Measurements from ENCODE around the gene SKIC2. TPM values are rescaled to one million over a fixed set of nuclear protein-coding genes. Genes with fewer than 3 reads are reported as not detected.
"Not testable (repeated sequence)": the region's sequence is repeated elsewhere in the genome, so short reads cannot be mapped to it uniquely, and the experiment has no call there.

Gene SKIC2
- total and polyA plus RNA-seq, 7 donors, result 22.1 to 73.4 (median 31.6) TPM

DNA sequence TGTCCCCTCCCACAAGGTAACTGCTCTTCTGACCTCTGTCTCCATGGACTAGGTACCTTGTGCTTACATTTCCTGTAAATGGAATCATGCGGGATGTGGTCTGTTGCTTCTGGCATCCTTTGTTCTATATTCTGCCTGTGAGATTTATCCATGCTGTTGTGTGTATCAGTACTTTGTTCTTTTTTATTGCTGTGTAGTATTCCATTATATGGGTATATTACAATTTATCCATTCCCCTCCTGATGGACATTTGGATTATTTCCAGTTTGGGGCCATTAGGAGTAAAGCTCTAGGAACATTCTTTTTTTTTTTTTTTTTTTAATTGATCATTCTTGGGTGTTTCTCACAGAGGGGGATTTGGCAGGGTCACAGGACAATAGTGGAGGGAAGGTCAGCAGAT is 28.0 kb upstream of the SKIC2 start:
- DNase-seq, result no peak
- Histone ChIP-seq H3K9me3 (no peaks in the 10 kb centered on the region), H3K27ac (no peak overlapping the region), H3K4me1 (no peaks in the 10 kb centered on the region), H3K4me3 (no peak overlapping the region), H3K27me3 (no peaks in the 10 kb centered on the region), H3K36me3 (no peaks in the 10 kb centered on the region)
- 96 to 97% methylated on average over 1 of the region's 1 CpG for WGBS, 2 donors
- TF ChIP-seq, protein P1, sequence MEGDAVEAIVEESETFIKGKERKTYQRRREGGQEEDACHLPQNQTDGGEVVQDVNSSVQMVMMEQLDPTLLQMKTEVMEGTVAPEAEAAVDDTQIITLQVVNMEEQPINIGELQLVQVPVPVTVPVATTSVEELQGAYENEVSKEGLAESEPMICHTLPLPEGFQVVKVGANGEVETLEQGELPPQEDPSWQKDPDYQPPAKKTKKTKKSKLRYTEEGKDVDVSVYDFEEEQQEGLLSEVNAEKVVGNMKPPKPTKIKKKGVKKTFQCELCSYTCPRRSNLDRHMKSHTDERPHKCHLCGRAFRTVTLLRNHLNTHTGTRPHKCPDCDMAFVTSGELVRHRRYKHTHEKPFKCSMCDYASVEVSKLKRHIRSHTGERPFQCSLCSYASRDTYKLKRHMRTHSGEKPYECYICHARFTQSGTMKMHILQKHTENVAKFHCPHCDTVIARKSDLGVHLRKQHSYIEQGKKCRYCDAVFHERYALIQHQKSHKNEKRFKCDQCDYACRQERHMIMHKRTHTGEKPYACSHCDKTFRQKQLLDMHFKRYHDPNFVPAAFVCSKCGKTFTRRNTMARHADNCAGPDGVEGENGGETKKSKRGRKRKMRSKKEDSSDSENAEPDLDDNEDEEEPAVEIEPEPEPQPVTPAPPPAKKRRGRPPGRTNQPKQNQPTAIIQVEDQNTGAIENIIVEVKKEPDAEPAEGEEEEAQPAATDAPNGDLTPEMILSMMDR (IDR thresholded peaks at IDR 0.05), result no peak
- TF ChIP-seq POLR2AphosphoS5 (IDR thresholded peaks at IDR 0.05) (no peak), EP300 (IDR thresholded peaks at IDR 0.05) (no peak), POLR2A (IDR thresholded peaks at IDR 0.05) (no peak)
- intact Hi-C loops (cut with DNase I), result no loop called here

DNA sequence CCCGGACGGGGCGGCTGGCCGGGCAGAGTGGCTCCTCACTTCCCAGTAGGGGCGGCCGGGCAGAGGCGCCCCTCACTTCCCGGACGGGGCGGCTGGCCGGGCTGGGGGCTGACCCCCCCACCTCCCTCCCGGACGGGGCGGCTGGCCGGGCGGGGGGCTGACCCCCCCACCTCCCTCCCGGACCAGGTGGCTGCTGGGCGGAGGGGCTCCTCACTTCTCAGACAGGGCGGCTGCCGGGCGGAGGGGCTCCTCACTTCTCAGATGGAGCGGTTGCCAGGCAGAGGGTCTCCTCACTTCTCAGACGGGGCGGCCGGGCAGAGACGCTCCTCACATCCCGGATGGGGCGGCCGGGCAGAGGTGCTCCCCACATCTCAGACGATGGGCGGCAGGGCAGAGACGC is 26.8 kb upstream of the SKIC2 start:
- H3K4me3 ChIP-seq; H3K36me3 ChIP-seq; H3K9me3 ChIP-seq; DNase-seq; H3K27ac ChIP-seq; intact Hi-C loops (cut with DNase I); H3K27me3 ChIP-seq; H3K4me1 ChIP-seq: not testable (repeated sequence)
- 92 to 96% methylated on average over 32 of the region's 32 CpGs for WGBS, 2 donors

GRCh38 chr6:31933537-31933936 is 25.4 kb upstream of the SKIC2 start:
- TF ChIP-seq EP300 (IDR thresholded peaks at IDR 0.05), result no peak
- no peak for TF ChIP-seq POLR2AphosphoS5 (IDR thresholded peaks at IDR 0.05)
- no peak for TF ChIP-seq POLR2A (IDR thresholded peaks at IDR 0.05)
- TF ChIP-seq, protein P1 (IDR thresholded peaks at IDR 0.05), result no peak
- no peak for DNase-seq
- no peaks in the 10 kb centered on the region for H3K36me3 ChIP-seq
- H3K4me3 ChIP-seq, result no peak overlapping the region
- no peaks in the 10 kb centered on the region for H3K27me3 ChIP-seq
- 90 to 91% methylated on average over 19 of the region's 19 CpGs for WGBS, 2 donors
- no peak overlapping the region for H3K27ac ChIP-seq
- no peaks in the 10 kb centered on the region for H3K9me3 ChIP-seq
- no peaks in the 10 kb centered on the region for H3K4me1 ChIP-seq
- intact Hi-C loops (cut with DNase I), result no loop called here

- Histone ChIP-seq H3K27ac (no peak overlapping the region), H3K4me1 (no peaks in the 10 kb centered on the region), H3K36me3 (no peaks in the 10 kb centered on the region), H3K27me3 (no peaks in the 10 kb centered on the region), H3K9me3 (no peaks in the 10 kb centered on the region), H3K4me3 (no peak overlapping the region)
- 78 to 91% methylated on average over 3 of the region's 3 CpGs for WGBS, 2 donors
- TF ChIP-seq POLR2AphosphoS5 (IDR thresholded peaks at IDR 0.05), result no peak
- TF ChIP-seq EP300 (IDR thresholded peaks at IDR 0.05), result no peak
- TF ChIP-seq, protein P1 (IDR thresholded peaks at IDR 0.05), result no peak
- TF ChIP-seq POLR2A (IDR thresholded peaks at IDR 0.05), result no peak
- no peak for DNase-seq
- intact Hi-C loops (cut with DNase I), result no loop called here
Observed at GRCh38 chr6:31935021-31935420, 24.0 kb upstream of the SKIC2 start.

GRCh38 chr6:31935823-31936222 is 23.2 kb upstream of the SKIC2 start:
- Histone ChIP-seq H3K9me3 (no peaks in the 10 kb centered on the region), H3K27me3 (no peaks in the 10 kb centered on the region), H3K4me3 (no peak overlapping the region), H3K4me1 (no peaks in the 10 kb centered on the region), H3K36me3 (no peaks in the 10 kb centered on the region), H3K27ac (no peak overlapping the region)
- 80 to 88% methylated on average over 9 of the region's 9 CpGs for WGBS, 2 donors
- intact Hi-C loops (cut with DNase I), result no loop called here
- no peak for TF ChIP-seq POLR2AphosphoS5 (IDR thresholded peaks at IDR 0.05)
- no peak for TF ChIP-seq EP300 (IDR thresholded peaks at IDR 0.05)
- no peak for TF ChIP-seq POLR2A (IDR thresholded peaks at IDR 0.05)
- TF ChIP-seq, protein P1 (IDR thresholded peaks at IDR 0.05), result no peak
- no peak for DNase-seq

Data from sigmoid colon (tissue), 7 donors.